Mammary epithelial cell (primary cell): ENCODE results near the gene DYSF.

Experiments used
- CTCF ChIP-seq, 2 donors: IDR thresholded peaks in 1 of 2; conservative IDR thresholded peaks in 1 of 2; 2 replicates each; pipeline ENCODE4 v1.5.1; 2011 to 2012; ENCODE audit warnings: inconsistent platforms in 2 of 2, low read length in 2 of 2, mild to moderate bottlenecking in 2 of 2, control low read depth in 1 of 2, low read depth in 1 of 2; ENCODE audit not compliant: insufficient read depth in 1 of 2; ENCODE audit errors: extremely low read depth in 1 of 2
- EZH2 ChIP-seq: IDR thresholded peaks from 2 replicates; pipeline ENCODE4 v1.6.1; 2012; ENCODE audit warnings: low read length, inconsistent platforms, borderline replicate concordance

GRCh38 chr2:71615767-71616730 is 162.7 kb downstream of the DYSF start:
- TF ChIP-seq CTCF (conservative IDR thresholded peaks at IDR 0.05 in 1 of 2, IDR thresholded peaks at IDR 0.05 in 1 of 2; ENCODE audit: extremely low read depth in 1 of 2, insufficient read depth in 1 of 2, low read depth in 1 of 2, low read length in 2 of 2): no peak
- no peak for TF ChIP-seq EZH2
